ENCODE results near the gene ELP4.

Gene ELP4

DNA sequence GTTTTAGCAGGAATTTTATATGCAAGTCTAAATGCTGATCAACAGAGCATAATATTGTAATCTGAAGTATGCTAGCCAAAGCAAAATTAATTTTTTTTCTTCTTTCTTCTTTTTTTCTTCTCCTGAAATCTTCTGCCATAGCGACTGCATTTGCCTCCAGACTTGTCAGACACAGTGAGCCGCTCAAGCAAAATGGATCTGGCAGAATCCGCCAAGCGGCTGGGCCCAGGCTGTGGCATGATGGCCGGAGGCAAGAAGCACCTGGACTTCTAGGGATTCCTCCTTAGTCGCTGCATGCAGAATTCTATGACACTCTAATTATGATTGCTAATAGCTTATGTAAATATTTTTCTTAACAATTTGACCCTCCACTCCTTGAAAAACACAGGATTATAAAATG, 273.7 kb downstream of the ELP4 start:
- no peak for DNase-seq

DNA sequence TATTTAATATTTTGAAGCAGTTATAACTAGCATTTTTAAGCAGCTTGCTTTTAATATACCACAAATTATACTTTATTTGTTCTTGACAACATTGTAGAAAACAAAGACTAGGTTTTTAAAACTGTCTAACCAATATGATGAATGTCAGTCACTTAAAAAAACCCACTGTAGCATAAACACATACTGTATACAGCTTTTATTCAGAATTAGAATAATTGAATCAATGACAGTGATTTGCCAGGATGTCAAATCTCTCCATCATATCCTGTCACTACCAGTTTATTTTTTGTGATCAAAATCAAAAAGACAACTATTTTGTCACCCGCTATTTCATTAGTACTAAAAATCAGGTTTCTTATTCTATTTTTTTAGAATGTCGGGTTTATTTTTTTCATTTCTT, 275.0 kb downstream of the ELP4 start:
- no peak for DNase-seq

DNA sequence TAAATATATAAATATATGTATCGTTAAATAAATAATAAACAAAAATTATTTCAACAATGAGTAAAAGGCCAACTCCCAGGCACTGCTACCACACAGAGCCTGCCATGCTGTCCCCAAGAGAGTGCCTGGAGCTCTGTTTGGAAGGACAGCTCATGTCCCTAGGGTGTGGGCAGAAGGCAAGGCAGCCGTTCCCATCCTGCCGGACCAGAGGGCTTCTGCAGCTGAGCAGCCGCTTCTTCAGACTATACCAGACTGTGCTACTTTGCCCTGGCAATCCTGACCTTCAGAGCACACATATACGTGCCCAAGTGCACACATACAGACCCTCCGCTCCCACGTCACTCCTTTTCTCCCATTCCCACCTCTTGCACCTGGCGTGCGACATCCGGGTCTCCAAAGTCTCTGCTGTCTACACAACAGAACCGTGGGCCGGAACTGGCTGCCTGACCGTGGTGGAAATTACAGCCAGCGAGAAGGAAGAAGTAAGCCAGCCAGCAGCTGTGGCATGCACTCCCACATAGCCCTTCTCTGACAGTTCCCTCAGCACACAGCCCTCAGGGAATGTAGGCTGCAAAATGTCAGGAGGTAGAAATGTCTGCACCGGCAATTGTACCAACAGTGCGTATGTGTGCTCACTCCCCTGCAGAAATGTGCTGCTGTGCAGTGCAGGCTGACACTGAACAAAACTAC, 277.6 kb downstream of the ELP4 start:
- DNase-seq = no peak

DNA sequence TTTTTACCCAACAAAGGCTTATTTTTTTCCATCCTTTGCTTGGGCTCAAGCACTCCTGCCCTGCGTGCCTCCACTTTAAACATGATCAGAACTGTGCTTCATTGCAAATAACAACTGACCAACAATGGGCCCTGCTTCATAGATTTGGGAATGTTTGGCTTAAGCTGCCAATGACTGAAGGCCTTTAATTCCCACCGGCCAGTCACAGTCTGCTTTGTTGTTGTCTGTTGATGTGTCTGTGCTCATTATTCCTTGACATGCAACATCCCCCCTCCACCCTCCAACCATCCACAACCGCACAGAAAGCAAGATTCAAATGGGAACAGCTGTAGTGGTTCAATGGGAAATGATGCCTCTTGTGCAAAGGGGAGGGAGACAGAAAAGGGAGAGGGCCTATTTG, 278.5 kb downstream of the ELP4 start:
- no peak for DNase-seq

DNA sequence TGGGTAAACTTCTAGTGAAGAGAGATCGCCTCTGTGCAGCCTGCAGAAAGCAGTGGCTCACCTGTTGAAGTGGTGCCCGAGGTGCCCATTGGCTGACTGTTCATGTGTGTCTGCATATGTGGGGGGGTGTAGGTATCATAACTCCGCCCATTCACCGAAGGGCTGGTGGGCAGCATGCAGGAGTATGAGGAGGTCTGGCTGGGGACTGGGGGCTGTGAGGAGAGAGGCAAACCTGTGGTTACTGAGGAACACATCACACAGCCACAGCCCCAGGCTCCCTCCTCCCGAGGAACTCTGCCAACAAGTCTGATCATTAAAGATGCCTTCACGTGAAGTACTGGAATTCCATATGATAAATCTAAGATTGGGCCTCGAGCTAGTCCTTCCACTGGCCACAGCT, 281.1 kb downstream of the ELP4 start:
- no peak for DNase-seq

DNA sequence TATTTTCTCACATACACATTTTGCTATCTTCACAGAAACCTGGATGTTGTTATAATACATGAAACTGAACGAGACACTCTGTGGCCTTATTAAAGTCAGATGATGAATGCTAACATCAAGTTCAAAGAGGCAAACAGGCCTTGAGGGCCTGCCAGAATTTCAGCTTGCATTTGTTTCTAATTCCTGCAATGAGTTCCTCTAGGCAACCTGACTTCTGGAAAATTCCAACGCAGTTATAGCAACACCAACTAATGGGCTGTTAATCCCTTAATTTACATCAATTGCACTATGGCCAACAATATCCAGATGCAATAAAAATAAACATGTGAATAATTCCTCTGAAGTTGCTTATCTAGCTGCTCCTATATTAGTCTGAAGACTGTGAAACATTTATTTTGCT, 282.5 kb downstream of the ELP4 start:
- DNase-seq = no peak

DNA sequence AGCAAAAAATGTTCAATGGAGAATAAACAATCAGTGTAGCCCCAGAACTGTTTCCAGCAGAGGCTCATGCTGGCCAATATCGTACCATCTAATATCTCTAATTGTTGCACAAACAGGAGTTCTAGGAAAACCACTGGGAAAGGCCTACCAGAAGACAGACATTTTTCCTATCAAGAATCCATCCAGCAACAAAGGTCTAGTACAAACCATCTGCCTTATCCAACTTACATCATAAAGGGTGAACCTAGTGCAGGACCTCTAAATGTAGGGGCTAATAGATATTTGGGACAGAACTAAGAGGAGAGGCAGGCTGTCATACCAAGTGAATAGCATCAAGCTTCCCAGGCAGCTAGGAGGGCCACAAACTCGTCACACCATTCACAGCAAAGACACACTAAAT, 282.9 kb downstream of the ELP4 start:
- no peak for DNase-seq

DNA sequence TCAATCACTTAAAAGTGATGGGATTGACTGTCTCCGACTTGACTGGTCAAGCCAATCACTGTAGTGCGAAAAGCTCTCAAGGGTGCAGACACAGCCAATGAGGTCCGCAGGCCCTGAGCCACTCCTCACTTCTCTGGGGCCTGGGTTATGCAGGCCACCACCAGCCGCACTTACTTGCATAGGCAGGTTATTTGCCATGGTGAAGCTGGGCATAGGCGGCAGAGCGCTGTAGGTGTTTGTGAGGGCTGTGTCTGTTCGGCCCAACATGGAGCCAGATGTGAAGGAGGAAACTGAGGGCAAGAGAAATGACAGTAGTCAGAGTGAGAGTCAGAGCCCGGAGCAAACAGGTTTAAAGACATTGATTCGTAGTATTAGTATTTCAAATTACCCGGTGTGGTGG, 283.7 kb downstream of the ELP4 start:
- DNase-seq = no peak

DNA sequence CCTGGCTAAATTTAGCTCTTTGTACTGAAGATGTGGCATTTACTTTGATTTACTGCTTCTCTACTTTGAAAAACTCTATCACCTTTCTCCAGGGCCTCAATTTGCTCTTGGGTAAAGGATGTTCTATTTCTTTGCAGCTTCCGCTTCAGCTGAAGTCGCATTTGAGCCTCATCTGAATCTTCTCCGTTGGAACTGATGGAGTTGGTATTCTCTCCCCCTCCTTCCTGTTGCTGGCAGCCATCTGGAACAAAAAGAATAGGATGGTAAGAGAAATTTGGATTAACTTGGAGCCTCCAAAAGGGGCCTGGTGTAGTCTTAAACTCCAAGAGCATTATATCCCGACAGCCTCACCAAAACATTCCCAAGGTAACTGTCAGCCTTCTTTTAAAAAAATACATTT, 285.0 kb downstream of the ELP4 start:
- no peak for DNase-seq

DNA sequence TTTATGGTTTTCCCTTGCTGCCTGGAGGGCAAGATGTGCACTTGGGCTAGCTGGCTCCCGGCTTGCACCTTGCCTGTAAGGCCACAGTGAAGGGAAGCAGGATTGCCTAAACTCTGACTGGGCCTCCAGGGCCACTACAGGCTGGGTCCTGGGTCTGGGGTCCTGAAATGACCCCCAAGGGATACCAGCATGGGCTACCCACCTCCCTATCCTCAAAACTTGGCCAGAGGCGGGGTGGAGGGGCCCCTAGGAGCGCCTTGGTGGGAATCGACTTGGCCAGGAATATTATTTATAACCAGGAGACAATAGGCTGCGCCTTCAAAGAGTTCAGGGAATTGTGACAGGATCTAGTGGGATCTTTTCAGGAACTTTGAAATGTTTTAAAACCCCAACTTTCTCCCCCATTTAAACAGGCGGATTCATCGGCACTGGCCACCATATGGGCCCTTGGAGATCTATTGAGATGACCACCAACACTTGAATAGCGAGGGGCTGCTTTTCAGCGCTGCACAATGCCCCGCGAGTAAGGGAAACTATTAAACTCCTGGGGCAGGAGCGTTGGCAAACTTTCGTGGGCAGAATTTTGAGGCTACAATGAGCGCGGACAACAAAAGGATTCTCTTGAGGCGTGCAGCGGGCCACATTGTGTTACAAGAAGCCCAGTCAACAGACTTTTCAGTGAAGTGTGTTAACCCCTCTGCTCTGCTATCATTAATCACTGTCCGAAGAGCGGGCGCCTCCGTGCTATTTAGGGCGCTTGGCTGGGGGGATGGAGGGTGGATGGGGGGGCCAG, 286.3 kb downstream of the ELP4 start:
- DNase-seq = no peak

DNA sequence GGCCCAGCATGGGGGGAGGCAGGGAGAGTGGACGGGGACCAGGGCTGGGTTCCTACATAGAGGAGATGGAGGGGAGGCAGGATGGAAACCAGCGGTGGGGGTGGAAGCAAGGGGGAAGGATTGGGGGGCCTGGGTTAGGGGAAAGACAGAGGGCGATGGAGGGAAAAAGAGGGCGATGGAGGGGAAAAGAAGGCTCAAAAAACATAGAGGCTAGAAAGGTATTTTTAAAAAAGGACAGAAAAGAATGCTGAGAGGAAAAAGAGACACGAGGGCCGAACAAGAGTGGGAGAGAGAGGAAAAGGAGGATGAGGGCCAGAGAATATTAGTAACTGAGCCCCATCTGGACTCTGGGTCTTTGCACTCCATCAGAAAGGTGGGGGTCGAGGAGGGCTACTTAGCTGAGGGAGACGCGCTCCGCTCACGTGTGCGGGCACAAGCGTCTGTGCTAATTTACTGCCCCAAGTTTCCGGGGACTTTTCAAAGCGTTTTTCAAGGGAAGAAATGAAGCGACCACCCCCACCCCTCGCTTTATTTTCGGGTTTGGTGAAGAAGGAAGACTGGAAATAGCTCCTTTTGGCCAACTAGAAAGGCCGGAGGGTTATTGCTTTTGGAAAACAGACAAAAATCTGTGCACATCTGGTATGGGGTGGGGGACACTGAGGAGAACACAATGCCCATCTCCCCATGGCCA, 287.1 kb downstream of the ELP4 start:
- DNase-seq = no peak

DNA sequence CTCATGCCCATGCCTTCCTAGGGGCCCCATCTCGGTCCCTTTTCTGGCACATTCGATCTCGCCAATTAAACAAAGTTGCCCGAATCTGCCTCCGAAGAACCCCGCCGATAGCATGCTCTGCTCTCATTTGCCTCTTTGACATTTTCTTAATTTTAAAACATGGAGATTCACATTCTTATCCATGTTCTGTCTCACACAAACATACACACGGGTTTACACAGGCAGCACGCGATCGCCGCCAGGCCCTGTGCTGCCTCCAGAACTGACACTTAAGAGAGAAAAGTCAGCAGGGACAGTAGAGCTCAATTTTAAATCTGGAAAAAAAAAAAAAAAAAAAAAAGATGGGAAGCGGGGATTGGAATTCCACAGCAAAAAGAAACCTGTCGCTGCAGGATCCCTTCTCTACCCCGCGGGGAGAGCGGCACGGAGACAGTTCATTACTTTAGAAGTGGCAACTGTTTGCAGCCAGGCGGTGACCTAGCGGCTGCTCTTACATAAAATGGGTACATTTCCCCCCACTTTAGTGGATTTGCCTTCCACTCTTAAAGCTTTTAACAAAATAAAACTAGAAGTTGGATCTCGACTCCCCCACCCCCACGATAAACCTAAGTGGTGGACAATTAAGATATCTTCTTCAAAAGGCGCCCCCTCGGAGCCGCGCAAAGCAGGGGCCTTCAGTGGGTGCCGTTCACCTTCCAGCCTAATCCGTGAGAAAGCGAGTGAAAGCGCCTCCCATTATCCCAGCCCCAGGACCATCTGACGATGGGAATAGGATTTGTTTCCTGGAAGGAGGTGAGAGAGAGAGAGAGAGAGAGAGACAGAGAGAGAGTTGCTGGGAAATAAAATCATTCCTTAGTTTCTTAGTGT, 287.9 kb downstream of the ELP4 start:
- no peak for DNase-seq

DNA sequence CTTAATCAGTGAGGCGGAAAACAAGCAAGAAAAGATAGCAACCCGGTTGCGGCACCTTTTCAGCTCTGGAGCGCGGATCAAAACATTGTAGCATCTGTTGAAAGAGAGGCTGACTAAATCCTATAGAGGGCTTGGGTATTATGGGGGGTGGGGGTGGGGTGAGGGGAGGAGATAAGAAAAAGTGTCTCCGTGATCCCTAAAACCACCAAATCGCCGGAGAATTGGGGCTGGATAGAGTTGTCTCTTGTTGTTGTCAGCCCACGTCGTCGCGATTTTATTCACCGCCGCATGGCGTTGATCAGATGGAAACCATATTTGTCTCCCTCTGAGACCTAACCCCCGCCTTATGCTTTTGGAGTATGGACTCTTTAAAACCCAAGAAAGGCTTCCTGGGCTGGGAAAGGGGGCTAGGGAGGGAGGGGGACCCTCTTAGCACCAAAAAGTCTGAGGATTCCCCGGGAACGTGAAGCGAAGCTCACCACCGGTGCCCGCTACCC, 288.5 kb downstream of the ELP4 start:
- DNase-seq = no peak

DNA sequence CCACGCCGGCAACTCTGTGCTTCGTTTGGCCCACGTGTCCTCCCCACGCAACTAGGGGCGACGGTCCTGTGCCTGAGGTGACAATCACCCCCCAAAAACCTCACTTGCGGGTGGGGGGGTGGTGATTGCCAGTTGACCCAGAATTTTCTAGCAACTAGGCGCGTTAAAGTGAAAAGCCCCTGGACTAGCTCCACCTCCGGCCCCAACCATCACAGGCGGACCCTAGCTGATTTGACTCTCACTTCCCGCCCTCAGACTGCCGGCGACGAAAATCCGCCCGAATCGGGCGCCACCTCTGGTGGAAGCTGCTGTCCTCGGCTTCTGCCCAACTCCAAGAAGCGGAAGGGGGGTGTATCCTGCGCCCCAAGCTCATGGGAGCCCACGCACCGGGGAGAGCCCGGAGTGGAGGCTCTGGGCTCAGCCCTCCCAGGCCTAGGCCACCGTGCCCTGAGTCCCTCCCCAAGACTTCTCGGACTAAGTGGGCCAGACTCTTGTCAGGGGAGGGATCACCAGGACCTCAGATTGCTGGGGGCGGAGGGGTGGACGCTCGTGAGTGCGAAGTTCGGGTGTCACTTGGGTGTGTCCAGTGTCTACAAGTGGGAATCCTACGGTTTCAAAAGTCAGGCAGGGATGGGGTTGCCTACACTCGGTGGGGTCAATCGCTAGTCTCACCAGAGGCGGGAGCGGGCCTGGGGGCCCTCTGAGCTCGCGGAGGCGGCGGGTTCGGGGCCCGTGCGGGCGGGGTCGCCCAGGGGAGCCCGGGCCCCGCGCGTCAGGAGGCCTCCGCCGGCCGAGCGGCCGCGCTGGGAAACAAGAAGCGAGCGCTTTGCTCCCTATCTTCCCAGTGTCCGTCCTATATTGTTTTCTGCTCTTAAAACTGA, 289.2 kb downstream of the ELP4 start:
- no peak for DNase-seq

DNA sequence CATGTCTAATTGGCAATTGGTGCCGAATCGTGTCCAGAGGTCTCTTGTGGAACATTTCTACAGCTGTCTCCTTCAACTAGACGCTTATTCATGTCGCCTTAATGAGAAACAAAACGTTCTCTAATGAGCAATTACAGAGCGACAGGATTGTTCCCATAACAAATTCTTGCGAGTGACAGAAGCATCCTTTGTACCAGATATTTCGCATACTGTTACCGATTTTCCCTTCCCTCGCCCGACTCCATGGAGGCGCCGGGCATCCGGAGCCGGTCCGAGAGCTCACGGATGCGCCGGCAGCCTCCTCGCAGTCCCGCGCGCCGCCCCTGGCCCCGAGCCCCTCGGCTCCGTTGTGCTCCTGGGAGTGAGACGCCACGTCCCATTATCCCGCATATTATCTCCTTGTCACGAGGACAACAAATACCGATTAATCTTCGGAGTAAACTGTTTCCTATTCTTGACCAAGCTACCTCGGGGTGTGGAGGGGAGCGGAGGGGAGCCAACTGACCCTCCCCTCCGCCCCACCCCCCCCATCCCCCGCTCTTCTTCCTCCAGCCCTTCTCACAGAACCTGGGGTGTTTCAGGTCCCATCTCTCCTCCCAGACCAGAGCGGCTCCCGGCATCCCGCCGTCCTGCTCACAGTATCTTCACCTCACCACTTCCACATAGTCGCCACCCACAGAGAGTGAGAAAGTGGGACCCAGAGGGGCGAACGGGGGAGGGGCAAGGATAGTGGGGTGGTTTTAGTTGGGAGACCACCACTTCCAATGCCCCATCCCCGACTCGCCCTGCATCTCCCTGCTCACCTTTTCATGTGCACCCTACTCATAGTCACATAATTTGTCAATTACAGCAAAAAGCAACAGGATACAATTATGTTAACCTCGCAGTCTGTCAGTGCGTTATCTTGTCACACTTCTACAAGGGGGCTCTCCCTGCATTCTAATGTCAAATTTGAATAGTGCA, 290.1 kb downstream of the ELP4 start:
- no peak for DNase-seq

DNA sequence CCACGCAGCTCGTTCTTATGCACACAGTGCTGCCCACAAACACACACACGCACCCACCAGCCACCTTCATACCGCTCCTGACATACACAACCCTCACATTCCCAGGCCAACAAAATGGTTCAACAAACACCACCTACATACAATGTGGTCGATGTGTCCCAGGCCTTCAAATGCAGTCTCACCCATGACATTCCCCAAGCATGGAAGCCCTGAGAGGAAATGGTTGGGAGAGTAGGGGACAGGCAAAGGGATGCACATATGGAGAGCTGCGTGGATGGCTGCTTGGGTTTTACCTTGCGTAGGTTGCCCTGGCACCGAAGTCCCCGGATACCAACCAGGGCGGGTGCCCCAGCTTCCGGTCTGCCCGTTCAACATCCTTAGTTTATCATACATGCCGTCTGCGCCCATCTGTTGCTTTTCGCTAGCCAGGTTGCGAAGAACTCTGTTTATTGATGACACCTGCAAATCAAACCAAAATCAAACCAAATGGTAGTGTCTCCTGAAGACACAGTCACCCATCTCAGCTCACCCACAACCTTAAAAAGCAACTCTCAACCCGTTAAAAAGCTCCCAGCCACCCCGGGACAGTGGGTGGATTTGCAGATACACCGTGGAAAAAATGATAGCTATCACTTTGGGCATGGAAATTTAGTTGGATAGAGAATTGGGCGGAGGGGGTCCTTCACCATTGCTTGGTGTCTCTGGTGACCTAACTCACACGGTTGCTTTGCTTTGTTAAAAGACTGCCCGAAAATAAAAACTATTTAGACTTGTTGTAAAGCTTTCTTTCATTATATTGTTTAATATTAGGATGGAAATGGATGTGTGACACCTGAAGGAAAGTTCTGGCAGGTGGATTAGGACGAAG, 291.1 kb downstream of the ELP4 start:
- no peak for DNase-seq

DNA sequence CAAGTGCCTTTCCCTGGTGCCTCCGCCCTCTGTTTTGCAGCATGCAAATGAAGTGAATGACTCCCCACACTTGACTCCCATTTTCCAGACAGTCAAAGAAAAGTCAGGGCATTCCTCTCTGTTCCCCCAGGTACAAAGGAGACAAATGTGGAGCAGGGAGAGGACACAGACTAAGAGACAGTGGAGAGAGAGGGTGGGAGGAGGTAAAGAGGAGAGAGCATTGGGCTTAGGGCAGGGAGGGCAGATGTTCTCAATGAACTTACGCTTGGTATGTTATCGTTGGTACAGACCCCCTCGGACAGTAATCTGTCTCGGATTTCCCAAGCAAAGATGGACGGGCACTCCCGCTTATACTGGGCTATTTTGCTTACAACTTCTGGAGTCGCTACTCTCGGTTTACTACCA, 291.7 kb downstream of the ELP4 start:
- no peak for DNase-seq

DNA sequence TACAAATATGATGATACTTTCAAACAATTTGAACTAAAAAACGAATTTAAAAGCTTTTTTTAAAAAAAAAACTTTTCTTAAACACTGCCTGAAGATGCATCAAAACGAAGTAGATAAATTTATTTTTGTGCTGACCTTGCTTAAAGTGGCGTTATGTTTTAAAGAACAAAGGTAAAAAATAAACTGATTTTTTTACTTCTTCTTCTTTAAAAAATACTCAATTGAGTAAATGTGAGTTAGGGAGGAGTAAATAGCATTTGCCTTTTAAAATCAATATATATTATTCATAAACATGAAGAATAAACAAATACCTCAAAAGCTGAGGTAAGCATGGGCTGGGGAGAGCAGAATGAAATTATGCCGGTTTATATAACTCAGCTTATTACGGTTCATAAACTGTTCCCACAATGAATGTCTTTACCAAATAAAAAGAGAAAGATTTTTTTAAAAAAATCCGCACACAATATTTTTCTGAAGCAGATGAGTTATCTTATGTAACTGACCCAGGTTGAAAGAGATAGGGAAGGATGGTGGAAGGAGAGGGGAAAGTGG, 292.5 kb downstream of the ELP4 start:
- no peak for DNase-seq

DNA sequence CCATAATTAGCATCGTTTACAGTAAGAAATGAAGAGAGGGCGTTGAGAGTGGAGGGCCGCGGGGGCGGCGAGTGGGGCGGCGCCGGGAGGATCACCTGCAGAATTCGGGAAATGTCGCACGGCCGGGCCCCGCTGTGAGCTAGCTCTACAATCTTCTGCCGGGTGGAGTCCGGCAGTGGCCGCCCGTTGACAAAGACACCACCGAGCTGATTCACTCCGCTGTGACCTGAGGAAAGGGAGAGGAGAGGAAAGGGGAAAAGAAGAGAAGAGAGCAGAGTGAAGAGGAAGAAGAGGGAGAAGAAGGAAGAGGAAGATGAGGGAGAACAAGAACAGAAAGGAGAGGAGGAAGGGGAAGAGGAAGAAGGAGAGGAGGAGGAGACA, 293.0 kb downstream of the ELP4 start:
- no peak for DNase-seq

Data from CD4-positive, alpha-beta T cell treated with Interleukin-17A for 1 hour (primary cell).